ENCODE measurements around the gene PALMD.

Gene PALMD

GRCh38 chr1:99619583-99619982 lies 26.3 kb upstream of the PALMD start:
- Histone ChIP-seq H3K27ac (replicated peaks) (no peak overlapping the region), H3K27me3 (ENCODE audit: insufficient read depth, poor library complexity, severe bottlenecking) (no peaks in the 10 kb centered on the region), H3K4me3 (replicated peaks; ENCODE audit: insufficient read depth, low read length) (no peak overlapping the region)
- TF ChIP-seq GABPA (IDR thresholded peaks at IDR 0.05; ENCODE audit: low read depth) (no peak), POLR2AphosphoS5 (IDR thresholded peaks at IDR 0.05; ENCODE audit: low read depth) (no peak), SPI1 (IDR thresholded peaks at IDR 0.05; ENCODE audit: borderline replicate concordance, low read depth) (no peak), CTCF (IDR thresholded peaks at IDR 0.05; ENCODE audit: insufficient read depth, low read length) (no peak)
- TF ChIP-seq, protein P1, sequence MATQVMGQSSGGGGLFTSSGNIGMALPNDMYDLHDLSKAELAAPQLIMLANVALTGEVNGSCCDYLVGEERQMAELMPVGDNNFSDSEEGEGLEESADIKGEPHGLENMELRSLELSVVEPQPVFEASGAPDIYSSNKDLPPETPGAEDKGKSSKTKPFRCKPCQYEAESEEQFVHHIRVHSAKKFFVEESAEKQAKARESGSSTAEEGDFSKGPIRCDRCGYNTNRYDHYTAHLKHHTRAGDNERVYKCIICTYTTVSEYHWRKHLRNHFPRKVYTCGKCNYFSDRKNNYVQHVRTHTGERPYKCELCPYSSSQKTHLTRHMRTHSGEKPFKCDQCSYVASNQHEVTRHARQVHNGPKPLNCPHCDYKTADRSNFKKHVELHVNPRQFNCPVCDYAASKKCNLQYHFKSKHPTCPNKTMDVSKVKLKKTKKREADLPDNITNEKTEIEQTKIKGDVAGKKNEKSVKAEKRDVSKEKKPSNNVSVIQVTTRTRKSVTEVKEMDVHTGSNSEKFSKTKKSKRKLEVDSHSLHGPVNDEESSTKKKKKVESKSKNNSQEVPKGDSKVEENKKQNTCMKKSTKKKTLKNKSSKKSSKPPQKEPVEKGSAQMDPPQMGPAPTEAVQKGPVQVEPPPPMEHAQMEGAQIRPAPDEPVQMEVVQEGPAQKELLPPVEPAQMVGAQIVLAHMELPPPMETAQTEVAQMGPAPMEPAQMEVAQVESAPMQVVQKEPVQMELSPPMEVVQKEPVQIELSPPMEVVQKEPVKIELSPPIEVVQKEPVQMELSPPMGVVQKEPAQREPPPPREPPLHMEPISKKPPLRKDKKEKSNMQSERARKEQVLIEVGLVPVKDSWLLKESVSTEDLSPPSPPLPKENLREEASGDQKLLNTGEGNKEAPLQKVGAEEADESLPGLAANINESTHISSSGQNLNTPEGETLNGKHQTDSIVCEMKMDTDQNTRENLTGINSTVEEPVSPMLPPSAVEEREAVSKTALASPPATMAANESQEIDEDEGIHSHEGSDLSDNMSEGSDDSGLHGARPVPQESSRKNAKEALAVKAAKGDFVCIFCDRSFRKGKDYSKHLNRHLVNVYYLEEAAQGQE (IDR thresholded peaks at IDR 0.05; ENCODE audit: insufficient replicate concordance, low read depth): no peak
- no peak for DNase-seq (ENCODE audit: low read depth in 1 of 2, low spot score in 1 of 2)

DNA sequence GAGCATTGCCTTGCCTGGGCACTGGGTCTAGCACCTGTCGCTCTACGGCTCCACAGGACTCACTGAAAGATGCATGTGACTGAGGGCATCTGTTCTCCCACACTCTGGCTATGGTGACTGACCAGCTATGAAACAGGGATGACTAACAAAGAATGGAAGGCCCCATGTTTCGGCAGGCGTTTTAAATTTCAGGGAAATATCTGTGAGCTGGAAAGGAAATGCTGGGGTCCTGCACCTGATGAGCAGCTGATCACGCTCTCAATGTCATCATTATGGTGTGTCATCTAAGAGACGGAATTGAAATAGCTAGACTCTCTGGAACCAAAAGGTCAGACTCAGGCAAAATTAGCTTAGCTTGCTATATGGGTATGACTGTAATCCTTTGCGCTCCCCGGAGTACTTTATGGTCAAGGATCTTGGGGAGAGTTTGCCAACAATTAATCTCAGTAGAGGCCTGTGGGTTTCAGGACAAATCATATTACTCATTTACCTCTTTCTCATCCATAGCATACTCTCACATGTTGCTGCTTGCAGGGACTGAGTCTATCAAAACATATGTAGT lies 24.5 kb upstream of the PALMD start:
- no peak overlapping the region for H3K4me3 ChIP-seq (replicated peaks; ENCODE audit: insufficient read depth, low read length)

DNA sequence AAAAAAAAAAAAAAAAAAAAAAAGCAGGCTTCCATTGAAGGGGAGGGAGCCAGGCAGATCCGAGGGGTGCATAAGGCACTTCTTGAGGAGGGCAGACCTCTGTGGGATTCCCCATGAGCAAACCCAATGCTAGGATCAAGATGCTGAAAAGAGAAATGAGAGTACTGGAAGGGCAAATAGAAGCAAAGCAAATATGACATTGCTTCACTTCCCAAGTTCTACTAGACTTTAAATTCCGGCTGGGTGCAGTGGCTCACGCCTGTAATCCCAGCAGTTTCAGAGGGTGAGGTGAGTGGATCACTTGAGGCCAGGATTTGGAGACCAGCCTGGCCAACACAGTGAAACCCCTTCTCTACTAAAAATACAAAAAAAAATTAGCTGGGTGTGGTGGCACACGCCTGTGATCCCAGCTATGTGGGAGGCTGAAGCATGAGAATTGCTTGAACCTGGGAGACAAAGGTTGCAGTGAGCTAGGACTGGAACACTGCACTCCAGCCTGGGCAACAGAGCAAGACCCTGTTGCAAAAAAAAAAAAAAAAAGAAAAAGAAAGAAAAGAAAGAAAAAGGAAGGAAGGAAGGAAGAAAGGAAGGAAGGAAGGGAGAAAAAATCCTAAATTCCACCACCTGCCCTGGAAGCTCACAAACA lies 23.1 kb upstream of the PALMD start:
- no peak for TF ChIP-seq POLR2AphosphoS5 (IDR thresholded peaks at IDR 0.05; ENCODE audit: low read depth)
- TF ChIP-seq SPI1 (IDR thresholded peaks at IDR 0.05; ENCODE audit: borderline replicate concordance, low read depth): no peak
- no peaks in the 10 kb centered on the region for H3K27me3 ChIP-seq (ENCODE audit: insufficient read depth, poor library complexity, severe bottlenecking)
- no peak for DNase-seq (ENCODE audit: low read depth in 1 of 2, low spot score in 1 of 2)
- H3K4me3 ChIP-seq (replicated peaks; ENCODE audit: insufficient read depth, low read length): no peak overlapping the region
- no peak overlapping the region for H3K27ac ChIP-seq (replicated peaks)

More for the DNA sequence above, 24.5 kb upstream of the PALMD start:
- H3K27ac ChIP-seq (replicated peaks): no peak overlapping the region
- no peak for DNase-seq (ENCODE audit: low read depth in 1 of 2, low spot score in 1 of 2)
- no peaks in the 10 kb centered on the region for H3K27me3 ChIP-seq (ENCODE audit: insufficient read depth, poor library complexity, severe bottlenecking)
- TF ChIP-seq SPI1 (IDR thresholded peaks at IDR 0.05; ENCODE audit: borderline replicate concordance, low read depth): no peak
- TF ChIP-seq POLR2AphosphoS5 (IDR thresholded peaks at IDR 0.05; ENCODE audit: low read depth): no peak

DNA sequence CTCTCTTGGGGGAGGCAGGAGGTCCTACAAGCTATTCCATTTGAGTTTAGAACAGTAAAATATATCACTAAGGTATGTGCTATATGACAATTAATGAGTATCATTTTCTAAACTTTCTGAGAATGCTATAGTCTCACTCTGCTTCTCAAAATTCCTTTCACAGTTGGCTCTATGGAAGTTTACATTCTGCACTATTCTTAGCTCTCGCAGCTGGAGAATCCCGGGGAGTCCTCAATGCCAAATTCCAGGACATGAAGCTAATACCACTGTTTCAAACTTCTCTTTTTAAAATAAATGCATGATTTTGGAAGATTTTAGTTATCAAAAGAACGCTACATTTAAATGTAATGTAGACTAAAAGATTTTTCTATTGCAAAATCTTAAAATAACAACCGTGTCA lies 22.4 kb upstream of the PALMD start:
- DNase-seq (ENCODE audit: low read depth in 1 of 2, low spot score in 1 of 2): no peak
- Histone ChIP-seq H3K4me3 (replicated peaks; ENCODE audit: insufficient read depth, low read length) (no peak overlapping the region), H3K27ac (replicated peaks) (no peak overlapping the region), H3K27me3 (ENCODE audit: insufficient read depth, poor library complexity, severe bottlenecking) (no peaks in the 10 kb centered on the region)
- TF ChIP-seq SPI1 (IDR thresholded peaks at IDR 0.05; ENCODE audit: borderline replicate concordance, low read depth) (no peak), CTCF (IDR thresholded peaks at IDR 0.05; ENCODE audit: insufficient read depth, low read length) (no peak), POLR2AphosphoS5 (IDR thresholded peaks at IDR 0.05; ENCODE audit: low read depth) (no peak), GABPA (IDR thresholded peaks at IDR 0.05; ENCODE audit: low read depth) (no peak)
- TF ChIP-seq, protein P1 (IDR thresholded peaks at IDR 0.05; ENCODE audit: insufficient replicate concordance, low read depth): no peak
